ENCODE measurements around the gene PYDC2. TPM values are rescaled to one million over a fixed set of nuclear protein-coding genes. Genes with fewer than 3 reads are reported as not detected.

PYDC2 gene
- polyA plus RNA-seq, 6 donors from 2014 or later, result not detected

DNA sequence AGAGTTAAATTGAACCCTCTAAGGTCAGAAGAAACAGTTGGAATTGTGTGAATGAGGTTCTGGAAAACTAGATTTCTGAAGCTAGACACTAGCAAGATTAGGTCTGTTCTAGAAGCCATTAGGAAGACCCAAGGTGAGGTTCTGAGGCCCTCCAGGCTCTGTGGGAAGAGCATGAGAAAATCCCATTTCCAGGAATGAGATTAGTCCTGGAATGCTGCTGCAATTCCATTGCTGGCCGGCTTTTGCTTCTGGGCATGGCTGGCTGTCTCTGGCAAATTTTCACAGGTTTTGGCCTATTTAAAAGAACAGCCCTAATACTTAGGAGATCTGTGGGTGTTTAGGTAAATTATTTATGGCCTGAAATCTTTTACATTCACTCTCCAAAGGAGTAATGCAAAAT is 26.9 kb upstream of the PYDC2 start:
- ATAC-seq (ENCODE audit: low read depth in 2 of 2), result no peak
- DNase-seq, result no peak
- H3K27me3 Mint-ChIP-seq, result peaks cover 21 to 35% (median 21%) of the 10 kb centered on the region in 3 donors
- H3K4me1 Mint-ChIP-seq, result peaks cover 0 to 9% (median 3%) of the 10 kb centered on the region in 3 donors
- H3K4me3 Mint-ChIP-seq, result no peak overlapping the region
- no peak overlapping the region for H3K27ac Mint-ChIP-seq
- peaks cover 0 to 8% (median 0%) of the 10 kb centered on the region in 7 donors for H3K9me3 Mint-ChIP-seq
- no peaks in the 10 kb centered on the region for H3K36me3 Mint-ChIP-seq

DNA sequence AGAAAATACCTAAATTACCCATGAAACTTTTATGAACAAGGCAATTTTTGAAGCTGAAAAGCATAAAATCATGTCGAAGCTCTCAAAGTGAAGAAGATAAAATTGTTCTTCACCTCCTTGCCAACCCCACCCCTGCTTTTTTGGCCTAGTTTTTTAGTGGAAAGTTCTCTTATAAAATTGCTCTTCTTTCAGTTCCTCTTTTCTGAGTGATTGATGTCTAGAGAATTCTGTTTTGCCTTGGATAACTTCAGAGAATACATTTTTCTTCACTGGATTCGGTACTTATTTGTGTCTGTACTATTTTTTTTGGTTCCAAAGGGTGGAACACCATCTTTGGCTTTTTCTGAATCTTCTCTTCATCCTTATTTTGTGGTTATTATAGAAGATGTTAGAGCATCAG is 25.0 kb upstream of the PYDC2 start:
- Mint-ChIP-seq H3K9me3 (peaks cover 0 to 18% (median 5%) of the 10 kb centered on the region in 7 donors), H3K27ac (no peak overlapping the region), H3K4me1 (peaks cover 0 to 9% (median 3%) of the 10 kb centered on the region in 3 donors), H3K4me3 (no peak overlapping the region), H3K36me3 (peaks cover 4 to 8% of the 10 kb centered on the region in 2 donors), H3K27me3 (peaks cover 20 to 29% (median 21%) of the 10 kb centered on the region in 3 donors)
- ATAC-seq (ENCODE audit: low read depth in 2 of 2) (peak in 1 of 2 donors; percentile 33), DNase-seq (no peak)

DNA sequence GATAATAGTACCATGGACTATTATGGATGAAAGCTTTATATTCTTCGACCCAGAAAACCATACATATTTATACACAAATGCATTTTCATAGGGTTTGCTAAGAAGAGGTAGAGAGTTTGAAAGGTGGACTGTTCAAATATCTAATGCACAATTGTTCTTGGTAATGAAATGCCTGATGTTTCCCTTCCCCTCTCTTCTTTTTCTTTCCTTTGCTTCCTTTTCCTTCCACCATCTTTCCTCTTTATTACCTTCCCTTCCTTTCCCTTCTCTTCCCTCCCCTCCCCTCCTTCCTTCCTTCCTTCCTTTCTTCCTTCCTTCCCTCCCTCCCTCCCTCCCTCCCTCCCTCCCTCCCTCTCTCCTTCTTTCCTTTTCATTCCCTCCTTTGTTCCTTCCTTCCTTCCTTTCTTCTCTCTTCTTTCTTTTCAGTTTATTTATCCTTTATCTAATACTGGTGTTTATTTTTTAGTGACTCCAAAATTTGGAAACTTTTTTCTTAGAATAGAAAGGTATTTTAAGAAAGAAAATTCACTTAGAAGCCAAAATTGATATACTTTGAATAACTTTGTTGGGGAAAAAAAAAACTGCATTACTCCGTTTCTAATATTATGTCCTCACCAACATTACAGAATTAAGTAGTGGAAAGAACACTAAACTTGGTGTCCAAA is 22.7 kb upstream of the PYDC2 start:
- ATAC-seq (ENCODE audit: low read depth in 2 of 2), result no peak
- no peak for DNase-seq
- H3K27me3 Mint-ChIP-seq, result peaks cover 18 to 34% (median 23%) of the 10 kb centered on the region in 3 donors
- peaks cover 0 to 11% (median 5%) of the 10 kb centered on the region in 7 donors for H3K9me3 Mint-ChIP-seq
- peaks cover 0 to 9% (median 3%) of the 10 kb centered on the region in 3 donors for H3K4me1 Mint-ChIP-seq
- H3K4me3 Mint-ChIP-seq, result no peak overlapping the region
- peaks cover 4 to 8% of the 10 kb centered on the region in 2 donors for H3K36me3 Mint-ChIP-seq
- peak overlapping the region in 1 of 6 donors; percentile 1 for H3K27ac Mint-ChIP-seq

DNA sequence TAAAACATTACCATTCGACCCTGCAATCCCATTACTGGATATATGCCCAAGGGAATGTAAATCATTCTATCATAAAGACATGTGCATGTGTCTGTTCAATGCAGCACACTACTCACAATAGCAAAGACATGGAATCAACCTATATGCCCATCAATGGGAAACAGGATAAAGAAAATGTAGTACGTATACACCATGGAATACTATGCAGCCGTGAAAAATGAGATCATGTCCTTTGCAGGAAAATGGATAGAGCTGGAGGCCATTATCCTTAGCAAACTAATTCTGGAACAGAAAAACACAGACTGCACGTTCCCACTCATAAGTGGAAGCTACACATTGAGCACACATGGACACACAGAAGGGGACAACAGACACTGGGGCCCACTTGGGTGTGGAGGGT is 20.4 kb upstream of the PYDC2 start:
- DNase-seq, result no peak
- no peak for ATAC-seq (ENCODE audit: low read depth in 2 of 2)
- peaks cover 0 to 9% (median 3%) of the 10 kb centered on the region in 3 donors for H3K4me1 Mint-ChIP-seq
- no peak overlapping the region for H3K27ac Mint-ChIP-seq
- H3K36me3 Mint-ChIP-seq, result peaks cover 4 to 8% of the 10 kb centered on the region in 2 donors
- peaks cover 0 to 11% (median 5%) of the 10 kb centered on the region in 7 donors for H3K9me3 Mint-ChIP-seq
- no peak overlapping the region for H3K4me3 Mint-ChIP-seq
- peaks cover 18 to 34% (median 23%) of the 10 kb centered on the region in 3 donors for H3K27me3 Mint-ChIP-seq

DNA sequence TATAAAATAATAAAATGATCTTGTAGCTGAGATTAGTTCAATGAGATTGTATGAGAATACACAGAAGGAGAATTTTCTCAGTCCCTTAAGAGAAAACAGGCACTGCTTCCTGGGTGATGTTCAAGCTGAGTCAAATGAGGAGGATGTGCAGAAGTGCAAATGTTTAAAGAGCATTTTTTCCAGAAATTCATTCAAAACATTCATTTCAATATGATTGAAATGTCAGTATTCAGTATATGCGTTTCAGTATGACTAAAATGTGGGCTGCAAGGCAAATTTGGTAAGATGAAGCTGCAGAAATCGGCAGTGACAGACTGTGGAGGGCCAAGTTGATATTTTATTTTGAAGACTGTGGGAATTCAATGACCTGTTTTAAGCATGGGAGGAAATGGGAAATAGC is 19.3 kb upstream of the PYDC2 start:
- Mint-ChIP-seq H3K36me3 (peaks cover 4 to 8% of the 10 kb centered on the region in 2 donors), H3K27ac (no peak overlapping the region), H3K27me3 (peaks cover 18 to 34% (median 23%) of the 10 kb centered on the region in 3 donors), H3K4me1 (no peaks in the 10 kb centered on the region), H3K9me3 (peaks cover 0 to 11% (median 5%) of the 10 kb centered on the region in 7 donors), H3K4me3 (no peak overlapping the region)
- DNase-seq, result no peak
- no peak for ATAC-seq (ENCODE audit: low read depth in 2 of 2)

DNA sequence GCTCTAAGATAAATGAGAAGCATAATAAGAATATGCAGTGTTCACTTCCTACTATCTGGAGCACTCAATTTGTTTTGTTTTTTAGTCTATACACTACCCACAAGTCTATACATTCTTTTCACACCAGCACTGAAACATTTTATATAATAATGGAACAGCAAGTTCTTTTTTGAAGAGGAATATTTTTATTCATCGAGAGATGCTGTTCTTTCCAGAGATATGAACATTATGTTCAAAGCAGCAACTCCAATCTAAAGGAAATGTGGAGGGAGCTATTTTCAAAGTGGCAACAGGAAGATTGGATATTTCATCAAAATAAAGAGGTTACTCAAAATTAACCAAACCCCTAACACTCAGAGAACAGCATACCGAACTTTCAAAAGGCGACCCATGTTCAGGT is 16.4 kb upstream of the PYDC2 start:
- no peaks in the 10 kb centered on the region for H3K4me1 Mint-ChIP-seq
- peaks cover 14 to 27% (median 17%) of the 10 kb centered on the region in 3 donors for H3K27me3 Mint-ChIP-seq
- no peak for DNase-seq
- no peak overlapping the region for H3K27ac Mint-ChIP-seq
- H3K4me3 Mint-ChIP-seq, result no peak overlapping the region
- no peak for ATAC-seq (ENCODE audit: low read depth in 2 of 2)
- H3K9me3 Mint-ChIP-seq, result peaks cover 0 to 11% (median 5%) of the 10 kb centered on the region in 7 donors
- peaks cover 4 to 8% of the 10 kb centered on the region in 2 donors for H3K36me3 Mint-ChIP-seq

DNA sequence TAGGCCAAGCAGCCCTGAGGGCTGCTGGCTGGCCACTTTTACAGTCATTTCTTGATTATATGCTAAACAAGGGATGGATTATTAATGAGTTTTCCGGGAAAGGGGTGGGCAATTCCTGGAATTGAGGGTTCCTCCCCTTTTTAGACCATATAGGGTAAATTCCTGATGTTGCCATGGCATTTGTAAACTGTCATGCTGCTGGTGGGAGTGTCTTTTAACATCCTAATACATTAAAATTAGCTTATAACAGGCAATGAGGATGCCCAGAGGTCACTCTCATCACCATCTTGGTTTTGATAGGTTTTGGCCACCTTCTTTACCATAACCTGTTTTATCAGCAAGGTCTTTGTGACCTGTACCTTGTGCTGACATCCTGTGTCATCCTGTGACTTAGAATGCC is 11.7 kb upstream of the PYDC2 start:
- Mint-ChIP-seq H3K27ac (no peak overlapping the region), H3K27me3 (peaks cover 0 to 26% (median under 1%) of the 10 kb centered on the region in 3 donors), H3K9me3 (peaks cover 3 to 15% (median 9%) of the 10 kb centered on the region in 7 donors), H3K36me3 (peaks cover 9 to 13% of the 10 kb centered on the region in 2 donors), H3K4me1 (no peaks in the 10 kb centered on the region), H3K4me3 (no peak overlapping the region)
- DNase-seq, result no peak
- no peak for ATAC-seq (ENCODE audit: low read depth in 2 of 2)

DNA sequence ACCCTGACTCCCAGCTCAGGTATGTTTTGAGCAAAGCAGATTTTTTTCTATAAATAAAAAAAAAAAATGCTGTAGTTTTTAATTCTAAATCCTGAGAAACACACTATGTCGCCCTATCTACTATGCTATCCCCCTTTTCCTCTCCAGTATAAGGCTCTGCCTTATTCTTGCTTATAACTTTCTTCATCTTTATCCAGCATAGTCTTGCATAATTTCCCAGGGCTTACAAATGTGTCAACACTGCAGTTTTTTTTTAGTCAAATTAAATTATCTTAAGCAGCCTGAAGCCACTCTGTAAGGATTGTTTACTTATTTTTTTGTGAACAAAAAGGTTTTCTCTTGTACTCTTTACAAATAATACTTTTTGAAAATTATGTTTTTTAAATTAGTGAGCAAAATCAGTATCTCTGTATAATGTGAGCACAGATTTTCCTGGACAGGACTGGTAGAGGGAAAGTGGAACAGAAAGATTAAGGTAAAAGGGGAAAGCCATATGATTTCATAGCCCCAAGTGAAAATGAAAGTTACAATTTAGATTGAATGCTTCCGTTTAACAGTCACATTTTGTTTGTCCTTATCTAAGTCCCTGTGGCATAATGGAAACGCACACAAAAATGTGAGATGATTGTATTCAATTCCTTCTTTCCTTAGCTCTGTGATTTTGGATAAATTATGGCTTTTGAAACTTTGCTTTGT is 5.6 kb upstream of the PYDC2 start:
- H3K4me1 Mint-ChIP-seq, result peaks cover 0 to 1% (median 0%) of the 10 kb centered on the region in 3 donors
- ATAC-seq (ENCODE audit: low read depth in 2 of 2) (peak in 1 of 2 donors; percentile 45), DNase-seq (no peak)
- H3K27ac Mint-ChIP-seq, result peak overlapping the region in 1 of 6 donors; percentile 1
- H3K4me3 Mint-ChIP-seq, result peak overlapping the region in 2 of 8 donors; percentile 39 to 54
- peaks cover 9 to 12% of the 10 kb centered on the region in 2 donors for H3K36me3 Mint-ChIP-seq
- H3K27me3 Mint-ChIP-seq, result peaks cover 0 to 21% (median 6%) of the 10 kb centered on the region in 3 donors
- peaks cover 2 to 13% (median 8%) of the 10 kb centered on the region in 7 donors for H3K9me3 Mint-ChIP-seq

DNA sequence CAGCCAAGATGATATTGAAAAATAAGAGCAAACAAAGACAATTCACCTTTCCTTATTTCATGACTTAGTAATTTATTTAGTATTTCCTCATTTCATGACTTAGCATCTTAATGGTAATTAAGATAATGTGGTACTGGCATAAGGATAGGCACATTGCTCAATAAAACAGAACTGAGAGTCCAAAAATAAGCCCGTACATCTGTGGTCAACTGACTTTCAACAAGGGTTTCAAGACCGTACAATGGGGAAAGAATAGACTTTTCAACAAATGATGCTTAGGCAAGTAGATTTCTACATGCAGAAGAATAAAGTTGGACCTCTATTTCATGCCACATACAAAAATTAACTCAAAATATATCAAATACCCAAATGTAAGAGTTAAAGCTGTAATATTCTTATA is 603 bp upstream of the PYDC2 start:
- Mint-ChIP-seq H3K4me3 (no peak overlapping the region), H3K4me1 (no peaks in the 10 kb centered on the region), H3K27me3 (peaks cover 0 to 5% (median 0%) of the 10 kb centered on the region in 3 donors), H3K27ac (no peak overlapping the region), H3K9me3 (peaks cover 0 to 3% (median 0%) of the 10 kb centered on the region in 7 donors), H3K36me3 (no peaks in the 10 kb centered on the region)
- ATAC-seq (ENCODE audit: low read depth in 2 of 2), result no peak
- DNase-seq, result no peak

DNA sequence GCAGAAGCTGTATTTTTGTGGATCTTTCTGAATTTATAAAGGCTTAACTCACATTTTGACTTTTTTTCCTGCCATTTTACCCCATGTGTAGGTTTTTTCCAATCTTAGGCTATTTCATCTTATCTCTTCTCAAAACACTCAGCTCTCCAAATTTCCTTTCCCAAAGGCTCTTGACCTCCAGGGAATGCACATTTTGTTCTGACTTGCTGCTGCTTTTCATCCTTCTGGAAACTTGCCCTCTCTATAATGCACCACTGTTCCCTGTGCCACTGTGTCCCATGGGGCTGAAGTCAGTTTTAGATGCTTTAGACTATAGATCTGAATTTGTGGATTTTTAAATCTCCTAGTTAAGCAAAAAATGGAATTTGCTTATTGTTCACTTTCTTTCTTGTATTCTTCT is 9.1 kb downstream of the PYDC2 start:
- no peak for DNase-seq
- no peak overlapping the region for H3K4me3 Mint-ChIP-seq
- H3K36me3 Mint-ChIP-seq, result no peaks in the 10 kb centered on the region
- no peak for ATAC-seq (ENCODE audit: low read depth in 2 of 2)
- peaks cover 6 to 38% (median 13%) of the 10 kb centered on the region in 3 donors for H3K27me3 Mint-ChIP-seq
- peaks cover 0 to 5% (median 2%) of the 10 kb centered on the region in 7 donors for H3K9me3 Mint-ChIP-seq
- no peak overlapping the region for H3K27ac Mint-ChIP-seq
- no peaks in the 10 kb centered on the region for H3K4me1 Mint-ChIP-seq

DNA sequence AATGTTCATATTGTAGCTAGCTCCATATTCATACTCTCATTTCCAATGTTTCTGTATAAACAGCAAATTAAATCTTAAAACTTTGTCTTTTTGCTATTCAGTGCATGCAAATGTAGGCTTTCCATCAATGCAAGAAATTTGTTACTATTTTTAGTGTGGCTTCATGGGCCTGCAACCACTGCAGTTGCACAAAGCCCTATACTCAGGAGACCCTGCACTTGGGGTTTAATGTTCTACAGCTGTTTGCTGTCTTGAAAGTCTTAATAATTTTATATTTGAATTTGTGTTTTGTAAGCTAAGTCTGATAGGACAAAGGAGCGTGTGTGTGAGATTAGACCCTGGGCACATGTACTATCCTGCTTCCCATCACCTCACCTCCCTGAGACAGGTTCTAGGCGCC is 9.6 kb downstream of the PYDC2 start:
- Mint-ChIP-seq H3K27me3 (peaks cover 6 to 40% (median 13%) of the 10 kb centered on the region in 3 donors), H3K4me3 (no peak overlapping the region), H3K36me3 (no peaks in the 10 kb centered on the region), H3K27ac (no peak overlapping the region), H3K4me1 (no peaks in the 10 kb centered on the region), H3K9me3 (peaks cover 0 to 5% (median 2%) of the 10 kb centered on the region in 7 donors)
- no peak for DNase-seq
- ATAC-seq (ENCODE audit: low read depth in 2 of 2), result no peak

DNA sequence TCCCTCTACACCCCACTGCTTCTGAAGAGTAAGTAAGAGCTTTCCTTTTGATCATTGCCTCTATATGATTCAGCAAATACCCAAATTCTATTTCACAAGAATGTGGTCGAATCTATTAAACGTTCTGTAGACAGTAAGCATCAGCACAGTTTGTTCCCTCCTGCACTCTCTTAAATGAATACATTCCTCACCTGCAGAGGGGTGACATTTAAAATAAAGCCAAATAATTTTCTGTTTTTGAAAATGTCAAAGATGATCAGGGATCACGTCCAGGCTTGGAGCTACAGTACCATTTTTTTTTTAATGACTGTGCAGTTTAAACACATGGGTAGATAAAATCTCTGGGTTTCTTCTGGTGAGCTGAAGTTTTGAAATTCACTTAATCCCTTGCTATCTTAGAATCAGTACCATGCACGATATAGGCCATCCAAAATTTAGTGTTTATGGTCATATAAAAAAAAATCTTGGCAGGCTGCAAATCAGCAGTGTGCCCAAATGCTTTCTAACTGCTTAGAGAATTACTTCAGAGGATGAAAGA is 12.8 kb downstream of the PYDC2 start:
- H3K27ac Mint-ChIP-seq, result no peak overlapping the region
- no peak overlapping the region for H3K4me3 Mint-ChIP-seq
- DNase-seq (no peak), ATAC-seq (ENCODE audit: low read depth in 2 of 2) (no peak)
- peaks cover 6 to 40% (median 13%) of the 10 kb centered on the region in 3 donors for H3K27me3 Mint-ChIP-seq
- H3K9me3 Mint-ChIP-seq, result no peaks in the 10 kb centered on the region
- H3K4me1 Mint-ChIP-seq, result no peaks in the 10 kb centered on the region
- H3K36me3 Mint-ChIP-seq, result no peaks in the 10 kb centered on the region

DNA sequence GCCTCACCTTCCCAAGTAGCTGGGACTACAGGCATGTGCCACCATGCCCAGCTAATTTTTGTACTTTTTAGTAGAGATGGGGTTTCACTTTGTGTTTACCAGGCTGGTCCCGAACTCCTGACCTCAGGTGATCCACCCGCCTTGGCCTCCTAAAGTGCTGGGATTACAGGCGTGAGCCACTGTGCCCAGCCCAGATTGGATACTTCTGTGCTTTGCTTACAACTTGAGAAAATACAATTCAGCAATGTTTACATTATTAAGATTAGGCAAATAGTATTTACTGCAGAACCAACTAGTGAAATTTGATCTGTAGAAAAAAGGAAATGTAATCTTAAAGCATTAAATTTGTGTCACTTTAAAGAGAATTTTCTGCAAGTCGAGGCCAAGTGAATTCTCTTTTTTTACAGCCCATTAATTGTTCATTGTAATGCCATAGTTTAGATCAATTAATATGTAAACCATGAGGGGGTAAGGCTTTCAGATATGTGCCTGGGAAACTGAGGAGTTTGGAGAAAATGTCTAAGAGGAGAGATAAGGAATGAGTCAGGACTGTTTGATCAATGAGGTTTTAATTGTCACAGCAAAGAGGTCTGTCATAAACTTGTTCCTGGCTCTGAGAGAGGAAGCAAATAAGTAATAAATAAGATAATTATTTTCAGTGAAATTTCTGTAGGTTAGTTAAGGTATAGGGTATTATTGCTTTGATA is 15.3 kb downstream of the PYDC2 start:
- H3K4me1 Mint-ChIP-seq, result no peaks in the 10 kb centered on the region
- H3K4me3 Mint-ChIP-seq, result no peak overlapping the region
- H3K36me3 Mint-ChIP-seq, result no peaks in the 10 kb centered on the region
- no peak for ATAC-seq (ENCODE audit: low read depth in 2 of 2)
- DNase-seq, result no peak
- peaks cover 6 to 24% (median 10%) of the 10 kb centered on the region in 3 donors for H3K27me3 Mint-ChIP-seq
- H3K9me3 Mint-ChIP-seq, result peaks cover 0 to 6% (median 0%) of the 10 kb centered on the region in 7 donors
- no peak overlapping the region for H3K27ac Mint-ChIP-seq
